GM10266 (cell line): ENCODE results near the gene MGMT.

Source experiments
- DNase-seq: peaks from one replicate; pipeline ENCODE4 v3.0.0; 2012; ENCODE audit errors: extremely low spot score
- CTCF ChIP-seq: IDR thresholded peaks from 2 replicates; pipeline ENCODE4 v1.5.1; 2012; ENCODE audit warnings: mild to moderate bottlenecking, low read depth; ENCODE audit not compliant: control insufficient read depth, insufficient read depth; ENCODE audit errors: missing control alignments

Gene MGMT

GRCh38 chr10:129696636-129697035 lies 229.6 kb downstream of the MGMT start:
- DNase-seq, result no peak
- no peak for TF ChIP-seq CTCF

- no peak for DNase-seq
- no peak for TF ChIP-seq CTCF
Observed at GRCh38 chr10:129697463-129698247, 230.6 kb downstream of the MGMT start.

GRCh38 chr10:129699722-129700340 lies 232.8 kb downstream of the MGMT start:
- TF ChIP-seq CTCF, result no peak

GRCh38 chr10:129702605-129703004 lies 235.6 kb downstream of the MGMT start:
- no peak for TF ChIP-seq CTCF
- DNase-seq, result no peak

More at GRCh38 chr10:129699722-129700340, 232.8 kb downstream of the MGMT start:
- no peak for DNase-seq

GRCh38 chr10:129703287-129704137 lies 236.5 kb downstream of the MGMT start:
- DNase-seq, result no peak
- TF ChIP-seq CTCF, result no peak

- DNase-seq, result no peak
- no peak for TF ChIP-seq CTCF
Observed at GRCh38 chr10:129704225-129704624, 237.2 kb downstream of the MGMT start.
